Lower leg skin (tissue), 3 donors: ENCODE results near the gene SMIM29.

Experiments
- POLR2A ChIP-seq, 2 donors: fragments of 450-650 bp; IDR thresholded peaks; one replicate each; pipeline ENCODE4 v1.6.1; 2016 to 2017; ENCODE audit warnings: antibody characterized with exemption in 2 of 2, mild to moderate bottlenecking in 1 of 2, moderate library complexity in 1 of 2
- TF ChIP-seq, protein P1 (sequence below), 3 donors: fragments of 450-650 bp; IDR thresholded peaks; one replicate each; pipeline ENCODE4 v1.5.1; 2016; ENCODE audit warnings: antibody characterized with exemption in 3 of 3, mild to moderate bottlenecking in 3 of 3, moderate library complexity in 2 of 3

DNA sequence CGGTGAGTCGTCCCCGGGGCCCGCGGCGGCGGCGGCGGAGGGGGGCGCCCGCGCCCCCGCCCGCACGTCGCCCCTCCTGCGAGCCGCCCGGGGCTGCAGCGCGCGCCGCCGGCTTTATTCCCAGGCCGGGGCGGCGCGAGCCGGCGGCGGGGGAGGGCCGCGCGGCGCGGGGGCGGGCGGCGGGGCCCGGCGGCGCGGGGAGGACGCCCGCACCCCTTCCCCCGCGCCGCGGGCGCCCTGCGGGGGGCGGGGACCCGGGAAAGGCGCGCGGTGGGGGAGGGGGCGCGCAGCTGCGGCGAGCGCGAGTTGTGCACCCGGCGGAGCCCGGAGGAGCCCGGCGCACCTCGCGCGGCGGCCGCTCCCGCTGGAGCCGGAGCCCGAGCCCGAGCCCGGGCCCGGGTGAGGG, 11.5 kb downstream of the SMIM29 start:
- TF ChIP-seq, protein P1, sequence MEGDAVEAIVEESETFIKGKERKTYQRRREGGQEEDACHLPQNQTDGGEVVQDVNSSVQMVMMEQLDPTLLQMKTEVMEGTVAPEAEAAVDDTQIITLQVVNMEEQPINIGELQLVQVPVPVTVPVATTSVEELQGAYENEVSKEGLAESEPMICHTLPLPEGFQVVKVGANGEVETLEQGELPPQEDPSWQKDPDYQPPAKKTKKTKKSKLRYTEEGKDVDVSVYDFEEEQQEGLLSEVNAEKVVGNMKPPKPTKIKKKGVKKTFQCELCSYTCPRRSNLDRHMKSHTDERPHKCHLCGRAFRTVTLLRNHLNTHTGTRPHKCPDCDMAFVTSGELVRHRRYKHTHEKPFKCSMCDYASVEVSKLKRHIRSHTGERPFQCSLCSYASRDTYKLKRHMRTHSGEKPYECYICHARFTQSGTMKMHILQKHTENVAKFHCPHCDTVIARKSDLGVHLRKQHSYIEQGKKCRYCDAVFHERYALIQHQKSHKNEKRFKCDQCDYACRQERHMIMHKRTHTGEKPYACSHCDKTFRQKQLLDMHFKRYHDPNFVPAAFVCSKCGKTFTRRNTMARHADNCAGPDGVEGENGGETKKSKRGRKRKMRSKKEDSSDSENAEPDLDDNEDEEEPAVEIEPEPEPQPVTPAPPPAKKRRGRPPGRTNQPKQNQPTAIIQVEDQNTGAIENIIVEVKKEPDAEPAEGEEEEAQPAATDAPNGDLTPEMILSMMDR (IDR thresholded peaks at IDR 0.05): no peak
- no peak for TF ChIP-seq POLR2A (IDR thresholded peaks at IDR 0.05)
